Hepatocyte (in vitro differentiated cells): ENCODE data around the gene ARVCF. TPM values are rescaled to one million over a fixed set of nuclear protein-coding genes. Genes with fewer than 3 reads are reported as not detected.

ENCODE experiments used
- DNase-seq: peaks from one replicate; pipeline ENCODE4 v3.0.0-alpha.2; 2016; ENCODE audit warnings: low spot score
- H2AFZ ChIP-seq: fragments of 200-600 bp; sonication (generic); 2 replicates; pipeline ENCODE4 v1.6.0; 2016; ENCODE audit warnings: antibody characterized with exemption, mild to moderate bottlenecking
- H3K27ac ChIP-seq: fragments of 200-600 bp; sonication (generic); 2 replicates; pipeline ENCODE4 v1.5.1; 2016; ENCODE audit warnings: mild to moderate bottlenecking
- H3K27me3 ChIP-seq: fragments of 200-600 bp; sonication (generic); 2 replicates; pipeline ENCODE4 v1.6.1; 2016
- H3K36me3 ChIP-seq: fragments of 200-600 bp; sonication (generic); replicated peaks from 2 replicates; pipeline ENCODE4 v1.5.1; 2016; ENCODE audit warnings: low read depth; ENCODE audit not compliant: insufficient read depth
- H3K4me1 ChIP-seq: fragments of 200-600 bp; sonication (generic); 2 replicates; pipeline ENCODE4 v1.5.1; 2016; ENCODE audit warnings: mild to moderate bottlenecking, moderate library complexity; ENCODE audit not compliant: insufficient read depth
- H3K4me2 ChIP-seq: fragments of 200-600 bp; sonication (generic); 2 replicates; pipeline ENCODE4 v1.6.0; 2016
- H3K4me3 ChIP-seq: fragments of 200-600 bp; sonication (generic); 2 replicates; pipeline ENCODE4 v1.5.1; 2016; ENCODE audit warnings: mild to moderate bottlenecking
- H3K79me2 ChIP-seq: fragments of 200-600 bp; sonication (generic); 2 replicates; pipeline ENCODE4 v1.6.0; 2017; ENCODE audit warnings: mild to moderate bottlenecking
- H3K9me2 ChIP-seq: fragments of 200-600 bp; sonication (generic); replicated peaks from 2 replicates; pipeline ENCODE4 v1.6.0; 2017; ENCODE audit warnings: mild to moderate bottlenecking; ENCODE audit not compliant: insufficient read depth
- H3K9me3 ChIP-seq: fragments of 200-600 bp; sonication (generic); 2 replicates; pipeline ENCODE4 v1.5.1; 2016; ENCODE audit warnings: low read depth, mild to moderate bottlenecking
- H4K20me1 ChIP-seq: fragments of 200-600 bp; sonication (generic); 2 replicates; pipeline ENCODE4 v1.6.0; 2016; ENCODE audit warnings: mild to moderate bottlenecking; ENCODE audit not compliant: insufficient read depth, poor library complexity, severe bottlenecking
- EZH2 ChIP-seq: fragments of 200-600 bp; sonication (generic); IDR thresholded peaks from 2 replicates; pipeline ENCODE4 v1.6.1; 2016; ENCODE audit warnings: antibody characterized with exemption, mild to moderate bottlenecking, borderline replicate concordance
- EZH2phosphoT487 ChIP-seq: fragments of 200-600 bp; sonication (generic); IDR thresholded peaks from one replicate; pipeline ENCODE4 v1.6.1; 2018; ENCODE audit warnings: antibody characterized with exemption, mild to moderate bottlenecking, low read depth, moderate library complexity; ENCODE audit not compliant: unreplicated experiment, severe bottlenecking
- WGBS: methylation state at CpG from one replicate; pipeline ENCODE4 v1.1.6; 2016; ENCODE audit warnings: low lambda C conversion rate; ENCODE audit errors: missing lambda C conversion rate; 5-methylcytosine and 5-hydroxymethylcytosine counted together
- polyA plus RNA-seq: library from polyadenylated mRNA; unstranded; fragments of >200 nt; fragmentation: Nextera tagmentation; extraction: Ambion mirVana; gene quantifications from 2 replicates; pipeline ENCODE4 v1.2.1, GENCODE V29; 2016
- total RNA-seq: library from RNA; depleted of rRNA; stranded (reverse); fragments of >200 nt; gene quantifications from 2 replicates; pipeline ENCODE4 v1.2.3, GENCODE V29; 2014
- TF ChIP-seq, protein P1 (sequence below): fragments of 200-600 bp; sonication (generic); IDR thresholded peaks from 2 replicates; pipeline ENCODE4 v1.5.1; 2016; ENCODE audit warnings: antibody characterized with exemption, mild to moderate bottlenecking; ENCODE audit not compliant: poor library complexity

The ARVCF gene
- total and polyA plus RNA-seq, 2 experiments from 2014 or later = 23.8 to 32.5 TPM

DNA sequence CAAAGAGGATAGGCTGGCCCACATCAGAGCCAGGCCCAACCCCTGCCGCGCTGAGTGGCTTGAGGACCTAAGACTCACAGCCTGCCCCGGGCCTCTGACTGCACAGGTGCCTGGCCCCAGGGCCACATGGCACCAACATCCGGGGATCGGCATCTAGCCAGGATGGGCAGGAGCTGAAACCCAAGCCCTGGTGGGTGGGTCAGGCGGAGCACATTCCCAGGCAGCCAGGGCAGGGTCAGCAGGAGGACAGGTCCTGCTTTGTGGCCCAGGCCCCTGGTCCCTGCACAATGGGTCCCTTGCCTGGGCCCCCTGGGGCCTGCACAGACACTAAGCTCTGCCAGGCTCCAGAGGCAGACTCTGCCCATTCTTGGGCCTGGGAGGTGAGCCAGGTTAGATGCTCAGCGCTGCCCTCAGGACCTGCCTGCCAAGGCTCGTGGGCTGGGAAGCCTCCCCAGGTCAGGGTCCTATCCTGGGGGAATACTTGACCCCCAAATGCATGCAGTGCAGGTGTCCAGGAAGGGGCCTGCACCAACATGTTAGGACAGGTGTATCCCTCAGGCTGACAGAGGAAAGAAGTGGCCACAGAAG lies 33.5 kb downstream of the ARVCF start:
- Histone ChIP-seq H3K9me3 (no peaks in the 10 kb centered on the region), H3K79me2 (peaks cover 13% of the 10 kb centered on the region), H3K4me1 (peaks cover 12% of the 10 kb centered on the region), H3K9me2 (no peaks in the 10 kb centered on the region), H4K20me1 (peaks cover 9% of the 10 kb centered on the region), H3K27me3 (no peaks in the 10 kb centered on the region), H3K27ac (no peak overlapping the region), H2AFZ (no peak overlapping the region), H3K36me3 (no peaks in the 10 kb centered on the region), H3K4me3 (no peak overlapping the region), H3K4me2 (no peak overlapping the region)
- TF ChIP-seq, protein P1, sequence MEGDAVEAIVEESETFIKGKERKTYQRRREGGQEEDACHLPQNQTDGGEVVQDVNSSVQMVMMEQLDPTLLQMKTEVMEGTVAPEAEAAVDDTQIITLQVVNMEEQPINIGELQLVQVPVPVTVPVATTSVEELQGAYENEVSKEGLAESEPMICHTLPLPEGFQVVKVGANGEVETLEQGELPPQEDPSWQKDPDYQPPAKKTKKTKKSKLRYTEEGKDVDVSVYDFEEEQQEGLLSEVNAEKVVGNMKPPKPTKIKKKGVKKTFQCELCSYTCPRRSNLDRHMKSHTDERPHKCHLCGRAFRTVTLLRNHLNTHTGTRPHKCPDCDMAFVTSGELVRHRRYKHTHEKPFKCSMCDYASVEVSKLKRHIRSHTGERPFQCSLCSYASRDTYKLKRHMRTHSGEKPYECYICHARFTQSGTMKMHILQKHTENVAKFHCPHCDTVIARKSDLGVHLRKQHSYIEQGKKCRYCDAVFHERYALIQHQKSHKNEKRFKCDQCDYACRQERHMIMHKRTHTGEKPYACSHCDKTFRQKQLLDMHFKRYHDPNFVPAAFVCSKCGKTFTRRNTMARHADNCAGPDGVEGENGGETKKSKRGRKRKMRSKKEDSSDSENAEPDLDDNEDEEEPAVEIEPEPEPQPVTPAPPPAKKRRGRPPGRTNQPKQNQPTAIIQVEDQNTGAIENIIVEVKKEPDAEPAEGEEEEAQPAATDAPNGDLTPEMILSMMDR = no peak
- no peak for TF ChIP-seq EZH2
- TF ChIP-seq EZH2phosphoT487 = no peak
- 97% methylated on average over 8 of the region's 8 CpGs for WGBS
- DNase-seq = no peak

- H3K36me3 ChIP-seq = no peaks in the 10 kb centered on the region
- no peaks in the 10 kb centered on the region for H3K9me3 ChIP-seq
- H3K79me2 ChIP-seq = peaks cover 13% of the 10 kb centered on the region
- no peaks in the 10 kb centered on the region for H3K9me2 ChIP-seq
- H3K4me1 ChIP-seq = peaks cover 12% of the 10 kb centered on the region
- no peak overlapping the region for H3K27ac ChIP-seq
- H2AFZ ChIP-seq = no peak overlapping the region
- DNase-seq = no peak
- H3K4me3 ChIP-seq = no peak overlapping the region
- H3K4me2 ChIP-seq = no peak overlapping the region
- TF ChIP-seq EZH2 (no peak), EZH2phosphoT487 (no peak)
- TF ChIP-seq, protein P1 = no peak
- H3K27me3 ChIP-seq = no peaks in the 10 kb centered on the region
- peaks cover 9% of the 10 kb centered on the region for H4K20me1 ChIP-seq
- WGBS = 98% methylated on average over 16 of the region's 16 CpGs
Measured at GRCh38 chr22:19981961-19982920, 34.4 kb downstream of the ARVCF start.

GRCh38 chr22:19981171-19981960 lies 35.3 kb downstream of the ARVCF start:
- WGBS = 97% methylated on average over 29 of the region's 33 CpGs
- no peak overlapping the region for H3K4me2 ChIP-seq
- H3K79me2 ChIP-seq = peaks cover 13% of the 10 kb centered on the region
- H2AFZ ChIP-seq = no peak overlapping the region
- no peaks in the 10 kb centered on the region for H3K9me2 ChIP-seq
- no peak overlapping the region for H3K27ac ChIP-seq
- DNase-seq = no peak
- peaks cover 12% of the 10 kb centered on the region for H3K4me1 ChIP-seq
- H4K20me1 ChIP-seq = peaks cover 9% of the 10 kb centered on the region
- no peaks in the 10 kb centered on the region for H3K9me3 ChIP-seq
- TF ChIP-seq, protein P1 = no peak
- TF ChIP-seq EZH2phosphoT487 (no peak), EZH2 (no peak)
- H3K36me3 ChIP-seq = no peaks in the 10 kb centered on the region
- no peak overlapping the region for H3K4me3 ChIP-seq
- H3K27me3 ChIP-seq = no peaks in the 10 kb centered on the region
